C4-2B (cell line): ENCODE results near the gene CDIPT.

Source experiments
- H3K27ac ChIP-seq: fragments of 450-650 bp; 2 replicates; pipeline ENCODE4 v1.5.1; 2017
- CTCF ChIP-seq: fragments of 450-650 bp; conservative IDR thresholded peaks from 2 replicates; pipeline ENCODE4 v1.5.1; 2017; ENCODE audit warnings: mild to moderate bottlenecking
- ZFX ChIP-seq: fragments of 450-650 bp; IDR thresholded peaks from 2 replicates; pipeline ENCODE4 v1.6.1; 2017

CDIPT gene

DNA sequence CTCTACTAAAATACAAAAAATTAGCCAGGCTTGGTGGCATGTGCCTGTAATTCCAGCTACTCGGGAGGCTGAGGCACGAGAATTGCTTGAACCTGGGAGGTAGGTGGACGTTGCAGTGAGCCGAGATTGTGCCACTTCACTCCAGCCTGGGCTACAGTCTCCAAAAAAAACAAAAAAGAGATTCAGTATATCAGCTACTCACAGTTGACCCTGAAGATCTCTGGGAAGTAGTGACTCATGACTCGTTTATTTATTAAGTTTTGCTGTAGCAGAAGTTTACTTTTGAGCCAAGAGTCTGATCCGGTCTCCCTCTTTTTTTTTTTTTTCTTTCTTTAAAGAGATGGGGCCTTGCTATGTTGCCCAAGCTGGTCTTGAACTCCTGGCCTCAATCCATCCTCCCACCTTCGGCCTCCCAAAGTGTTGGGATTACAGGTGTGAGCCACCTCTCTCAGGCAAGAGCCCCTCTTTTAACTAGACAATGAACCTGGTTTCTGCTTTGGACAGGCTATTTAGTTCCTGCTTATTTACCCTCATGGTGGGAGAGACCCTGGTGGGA is 38.4 kb downstream of the CDIPT start:
- TF ChIP-seq ZFX (no peak), CTCF (no peak)
- H3K27ac ChIP-seq: no peak overlapping the region

- TF ChIP-seq ZFX: no peak
- TF ChIP-seq CTCF: no peak
- H3K27ac ChIP-seq: no peak overlapping the region
Observed at GRCh38 chr16:29821643-29822115, 41.3 kb downstream of the CDIPT start.

DNA sequence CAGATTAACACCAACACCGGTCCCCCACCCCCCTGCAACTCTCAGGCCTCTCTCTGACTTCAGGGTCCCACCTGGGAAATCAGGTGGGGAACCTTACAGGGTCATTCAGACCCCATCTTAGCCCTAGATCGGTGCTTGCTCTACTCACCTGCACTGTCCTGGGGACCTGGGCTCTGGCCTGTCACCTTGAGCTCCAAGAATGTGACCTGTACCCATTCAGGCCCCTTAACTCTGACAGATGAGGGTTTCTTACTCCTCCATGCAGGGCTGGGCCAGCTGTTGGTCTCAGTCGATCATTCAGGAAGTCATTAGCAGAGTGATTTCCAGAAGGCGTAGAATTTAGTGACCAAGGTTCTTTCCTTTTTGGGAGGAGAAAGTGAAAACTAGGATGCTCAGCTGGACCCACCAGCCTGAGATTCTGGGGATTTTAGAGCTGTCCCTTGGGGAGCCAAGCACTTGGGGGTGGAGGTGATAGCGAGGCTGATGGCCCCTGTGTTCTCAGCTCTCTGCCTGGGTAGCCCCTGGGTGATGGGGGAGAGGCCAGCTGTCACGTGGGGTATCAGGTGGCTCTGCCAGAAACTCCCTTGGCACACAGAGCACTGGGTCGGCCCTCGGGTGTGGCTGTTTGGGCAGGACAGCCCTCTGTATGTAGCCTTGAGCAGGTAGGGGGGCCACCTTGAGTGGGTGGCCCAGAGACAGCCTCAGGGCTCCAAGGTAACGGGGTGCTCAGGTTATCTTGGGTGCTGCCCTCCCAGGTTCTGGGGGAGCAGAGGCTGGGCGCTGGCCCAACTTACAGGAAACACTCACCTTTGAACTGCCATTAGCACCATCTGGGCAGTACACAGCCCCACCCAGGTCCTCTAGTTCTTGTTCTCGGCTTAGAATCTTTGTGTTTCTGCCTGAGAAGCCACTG is 42.0 kb downstream of the CDIPT start:
- no peak overlapping the region for H3K27ac ChIP-seq
- no peak for TF ChIP-seq CTCF
- no peak for TF ChIP-seq ZFX

GRCh38 chr16:29820271-29820701 is 42.7 kb downstream of the CDIPT start, which contains the start of gene MVP:
Gene MVP, plus strand, starts transcription at chr16:29820462. Its CDS starts 10,088 bp downstream, at chr16:29830550.
- H3K27ac ChIP-seq: no peak within 1 kb of the TSS
- TF ChIP-seq CTCF (no peak), ZFX (no peak)

DNA sequence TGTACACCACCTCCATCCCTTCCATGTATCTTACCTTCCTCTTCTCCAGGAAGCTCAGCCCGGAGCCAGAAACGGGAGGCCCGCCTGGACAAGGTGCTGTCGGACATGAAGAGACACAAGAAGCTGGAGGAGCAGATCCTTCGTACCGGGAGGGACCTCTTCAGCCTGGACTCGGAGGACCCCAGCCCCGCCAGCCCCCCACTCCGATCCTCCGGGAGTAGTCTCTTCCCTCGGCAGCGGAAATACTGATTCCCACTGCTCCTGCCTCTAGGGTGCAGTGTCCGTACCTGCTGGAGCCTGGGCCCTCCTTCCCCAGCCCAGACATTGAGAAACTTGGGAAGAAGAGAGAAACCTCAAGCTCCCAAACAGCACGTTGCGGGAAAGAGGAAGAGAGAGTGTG is 43.5 kb downstream of the CDIPT start:
- no peak overlapping the region for H3K27ac ChIP-seq
- TF ChIP-seq ZFX (no peak), CTCF (no peak)

DNA sequence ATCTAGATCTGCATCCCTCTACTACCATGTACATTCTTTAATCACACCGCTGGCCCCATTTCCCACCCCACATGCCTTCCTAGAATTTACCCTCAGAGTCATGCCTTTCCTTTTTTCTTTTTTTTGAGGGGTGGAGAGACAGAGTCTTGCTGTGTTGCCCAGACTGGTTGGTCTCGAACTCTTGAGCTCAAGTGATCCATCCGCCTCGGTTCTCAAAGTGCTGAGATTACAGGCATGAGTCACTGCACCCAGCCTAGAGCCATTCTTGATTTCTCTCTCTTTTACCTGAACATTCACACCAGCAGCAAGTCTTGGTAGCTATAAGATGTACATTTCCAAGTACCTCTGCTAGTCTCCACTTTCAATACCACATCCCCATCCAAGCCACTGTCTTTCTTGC is 44.9 kb downstream of the CDIPT start:
- no peak for TF ChIP-seq ZFX
- no peak for TF ChIP-seq CTCF
- H3K27ac ChIP-seq: no peak overlapping the region
